CD4-positive, alpha-beta T cell (primary cell): ENCODE results near the gene LSM3. TPM values are rescaled to one million over a fixed set of nuclear protein-coding genes. Genes with fewer than 3 reads are reported as not detected.

Experiments used
- ATAC-seq: fragments of 200-7000 bp; cut with Tn5 transposase; one replicate; pipeline ENCODE4 v1.10.0; 2022; ENCODE audit warnings: mild to moderate bottlenecking; ENCODE audit not compliant: poor library complexity
- CTCF ChIA-PET: fragments of 350-600 bp; sonication (Branson Sonifier 250); formaldehyde crosslinking; loops from one replicate; lab custom pipeline; 2021; ENCODE audit warnings: antibody characterized with exemption, inconsistent platforms; lab: Charles Lee
- POLR2A ChIA-PET: fragments of 350-600 bp; sonication (Branson Sonifier 250); formaldehyde crosslinking; loops from one replicate; lab custom pipeline; 2021; ENCODE audit warnings: antibody characterized with exemption, inconsistent platforms; lab: Charles Lee
- DNase-seq, 14 experiments: peaks; one replicate each; pipeline ENCODE4 v3.0.0-alpha.2; 2013 to 2020; ENCODE audit warnings: mixed read lengths in 2 of 14
- H3K27ac ChIP-seq, 2 donors: one replicate each; pipeline versions ENCODE4 v1.5.1 to v1.7.0; 2013; ENCODE audit warnings: low read length in 2 of 2, low read depth in 1 of 2, mild to moderate bottlenecking in 1 of 2
- H3K27me3 ChIP-seq, 2 experiments: 1 replicate in 1 of 2; 2 replicates in 1 of 2; pipeline versions ENCODE4 v1.6.1 to v1.7.0; 2013; ENCODE audit warnings: low read length in 2 of 2, control low read depth in 1 of 2, mild to moderate bottlenecking in 1 of 2, moderate library complexity in 1 of 2; ENCODE audit not compliant: insufficient read depth in 2 of 2, control insufficient read depth in 1 of 2
- H3K36me3 ChIP-seq: one replicate; pipeline ENCODE4 v1.6.1; 2013; ENCODE audit warnings: low read length, control low read depth; ENCODE audit not compliant: insufficient read depth
- H3K4me1 ChIP-seq: one replicate; pipeline ENCODE4 v1.6.1; 2013; ENCODE audit warnings: low read length, control low read depth; ENCODE audit not compliant: insufficient read depth
- H3K4me3 ChIP-seq: one replicate; pipeline ENCODE4 v1.5.1; 2013; ENCODE audit warnings: mild to moderate bottlenecking, low read length, moderate library complexity
- H3K9me3 ChIP-seq, 2 experiments: 1 replicate in 1 of 2; 2 replicates in 1 of 2; pipeline versions ENCODE4 v1.6.1 to v1.7.0; 2013; ENCODE audit warnings: low read length in 2 of 2, mild to moderate bottlenecking in 2 of 2, control low read depth in 1 of 2, moderate library complexity in 1 of 2; ENCODE audit not compliant: control insufficient read depth in 1 of 2, insufficient read depth in 1 of 2
- H3K27ac Mint-ChIP-seq: one replicate; pipeline ENCODE4 v1.8.0; 2020; ENCODE audit warnings: mixed read lengths
- H3K27me3 Mint-ChIP-seq: one replicate; pipeline ENCODE4 v1.8.0; 2021; ENCODE audit warnings: mixed read lengths
- H3K36me3 Mint-ChIP-seq: one replicate; pipeline ENCODE4 v1.8.0; 2021; ENCODE audit warnings: low read depth, mixed read lengths
- H3K4me1 Mint-ChIP-seq: one replicate; pipeline ENCODE4 v1.8.0; 2021; ENCODE audit warnings: low read depth, mixed read lengths
- H3K4me3 Mint-ChIP-seq: one replicate; pipeline ENCODE4 v1.8.0; 2020; ENCODE audit warnings: mild to moderate bottlenecking, mixed read lengths
- H3K9me3 Mint-ChIP-seq: one replicate; pipeline ENCODE4 v1.8.0; 2020; ENCODE audit warnings: mixed read lengths
- CTCF ChIP-seq: fragments of 200-600 bp; IDR thresholded peaks from one replicate; pipeline ENCODE4 v1.8.0; 2022; ENCODE audit warnings: antibody characterized with exemption, mild to moderate bottlenecking
- intact Hi-C, 2 experiments: fragments of 100-400 bp; cut with DNase I in 1 of 2; cut with micrococcal nuclease in 1 of 2; formaldehyde crosslinking; loops; one replicate each; pipeline versions ENCODE4 v1.15.1 to v1.9.0; 2023 to 2025; cut with DNase I, micrococcal nuclease
- total RNA-seq, 174 experiments: library from RNA in 2 of 174; stranded (reverse) in 2 of 174; gene quantifications; one replicate each; pipeline ENCODE4 v1.2.3 and lab custom pipeline; 2021 to 2026

LSM3 gene
- total RNA-seq, 2 experiments from 2014 or later, result 6.5 to 6.9 TPM

GRCh38 chr3:14245248-14245639 is 66.6 kb downstream of the LSM3 start:
- ChIA-PET POLR2A (no interaction called here), CTCF (no interaction called here)
- intact Hi-C loops, result no loop called here
- H3K9me3 ChIP-seq, result no peaks in the 10 kb centered on the region
- Mint-ChIP-seq H3K9me3 (no peaks in the 10 kb centered on the region), H3K4me3 (no peak overlapping the region), H3K27ac (no peak overlapping the region), H3K36me3 (no peaks in the 10 kb centered on the region), H3K4me1 (no peaks in the 10 kb centered on the region), H3K27me3 (peaks cover 6% of the 10 kb centered on the region)
- H3K36me3 ChIP-seq, result no peaks in the 10 kb centered on the region
- DNase-seq (no peak), ATAC-seq (no peak)
- H3K27me3 ChIP-seq, result no peaks in the 10 kb centered on the region
- no peak overlapping the region for H3K4me3 ChIP-seq
- TF ChIP-seq CTCF, result no peak
- no peaks in the 10 kb centered on the region for H3K4me1 ChIP-seq
- no peak overlapping the region for H3K27ac ChIP-seq

- Histone ChIP-seq H3K9me3 (no peaks in the 10 kb centered on the region), H3K4me1 (no peaks in the 10 kb centered on the region), H3K27me3 (no peaks in the 10 kb centered on the region), H3K36me3 (no peaks in the 10 kb centered on the region), H3K27ac (no peak overlapping the region), H3K4me3 (no peak overlapping the region)
- no peak overlapping the region for H3K4me3 Mint-ChIP-seq
- ATAC-seq (no peak), DNase-seq (no peak)
- no peaks in the 10 kb centered on the region for H3K9me3 Mint-ChIP-seq
- H3K27ac Mint-ChIP-seq, result no peak overlapping the region
- intact Hi-C loops, result no loop called here
- H3K36me3 Mint-ChIP-seq, result no peaks in the 10 kb centered on the region
- peaks cover 6% of the 10 kb centered on the region for H3K27me3 Mint-ChIP-seq
- H3K4me1 Mint-ChIP-seq, result no peaks in the 10 kb centered on the region
- ChIA-PET POLR2A (no interaction called here), CTCF (no interaction called here)
- TF ChIP-seq CTCF, result no peak
Measured at GRCh38 chr3:14245822-14246221, 67.2 kb downstream of the LSM3 start.

- ChIA-PET CTCF (no interaction called here), POLR2A (no interaction called here)
- Mint-ChIP-seq H3K4me1 (no peaks in the 10 kb centered on the region), H3K27ac (no peak overlapping the region), H3K36me3 (no peaks in the 10 kb centered on the region), H3K9me3 (no peaks in the 10 kb centered on the region), H3K4me3 (no peak overlapping the region), H3K27me3 (peaks cover 6% of the 10 kb centered on the region)
- Histone ChIP-seq H3K4me3 (no peak overlapping the region), H3K4me1 (no peaks in the 10 kb centered on the region), H3K36me3 (no peaks in the 10 kb centered on the region), H3K27me3 (no peaks in the 10 kb centered on the region), H3K9me3 (no peaks in the 10 kb centered on the region), H3K27ac (no peak overlapping the region)
- ATAC-seq (no peak), DNase-seq (no peak)
- intact Hi-C loops, result no loop called here
- no peak for TF ChIP-seq CTCF
Measured at GRCh38 chr3:14246414-14246813, 67.8 kb downstream of the LSM3 start.
